ENCODE measurements around the gene ERN1. TPM values are rescaled to one million over a fixed set of nuclear protein-coding genes. Genes with fewer than 3 reads are reported as not detected.
A peak's percentile ranks its signal among the peaks of the same experiment; 100 is the strongest.

Gene ERN1
- total RNA-seq, 4 donors from 2014 or later: 9.5 to 20.2 (median 12.8) TPM

DNA sequence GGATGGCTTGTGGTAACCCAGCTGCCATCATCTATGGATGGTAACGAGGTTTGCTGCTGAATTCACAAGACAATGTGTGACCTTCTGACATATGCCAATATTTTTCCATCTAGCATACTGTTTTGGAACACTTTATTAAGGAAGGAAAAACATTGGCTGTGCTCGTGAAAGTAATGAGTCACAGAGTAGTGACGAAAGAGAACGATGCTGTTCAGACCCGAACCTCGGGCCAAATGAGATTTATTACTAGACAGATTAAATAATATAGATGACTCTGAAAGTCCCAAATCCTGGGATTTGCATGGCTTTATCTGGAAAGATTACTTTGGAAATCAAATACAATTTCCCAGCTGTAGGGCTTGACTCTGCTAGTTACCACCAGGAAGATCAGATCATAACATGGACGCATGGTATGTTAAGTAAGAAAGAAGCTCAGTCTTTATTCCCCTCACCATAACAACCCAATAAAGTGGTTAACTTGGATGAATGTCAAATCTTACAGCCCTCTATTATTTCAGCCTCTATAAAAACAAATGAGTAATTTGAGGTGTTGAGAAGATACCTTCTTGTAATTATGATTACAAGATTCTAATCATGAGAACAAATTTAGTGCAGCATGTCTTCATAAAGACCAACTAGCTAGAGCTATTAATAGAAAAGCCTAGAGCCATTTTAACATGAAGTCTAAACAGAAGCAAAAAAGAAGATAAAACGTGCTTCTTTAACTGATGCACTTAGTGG, 32.6 kb downstream of the ERN1 start:
- intact Hi-C loops (cut with DNase I): no loop called here
- H3K27ac ChIP-seq: peak overlapping the region in 1 of 3 donors; percentile 2

DNA sequence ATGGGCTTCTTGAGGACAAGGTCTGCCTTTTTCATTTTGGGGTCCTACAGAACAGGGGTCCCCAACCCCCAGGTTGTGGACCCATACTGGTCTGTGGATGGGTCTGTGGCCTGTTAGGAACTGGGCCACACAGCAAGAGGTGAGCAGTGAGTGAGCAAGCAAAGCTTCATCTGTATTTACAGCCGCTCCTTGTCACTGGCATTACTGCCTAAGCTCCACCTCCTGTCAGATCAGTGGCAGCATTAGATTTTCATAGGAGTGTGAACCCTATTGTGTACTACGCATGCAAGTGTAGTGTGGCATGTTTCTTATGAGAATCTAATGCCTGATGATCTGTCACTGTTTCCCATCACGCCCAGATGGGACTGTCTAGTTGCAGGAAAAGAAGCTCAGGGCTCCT, 33.9 kb downstream of the ERN1 start:
- no peaks in the 10 kb centered on the region for H3K27me3 ChIP-seq
- no peak for TF ChIP-seq POLR2A (IDR thresholded peaks at IDR 0.05)
- TF ChIP-seq CTCF (IDR thresholded peaks at IDR 0.05): no peak
- H3K27ac ChIP-seq: peak overlapping the region; percentile 67 to 79 (median 71)
- WGBS, 2 donors: 94 to 98% methylated on average over 3 of the region's 3 CpGs
- no peak overlapping the region for H3K4me3 ChIP-seq (replicated peaks in 1 of 3)
- peaks cover 11 to 27% of the 10 kb centered on the region in 2 donors for H3K4me1 ChIP-seq
- H3K36me3 ChIP-seq: no peaks in the 10 kb centered on the region
- intact Hi-C loops (cut with DNase I): no loop called here
- no peak for DNase-seq
- H3K9me3 ChIP-seq: no peaks in the 10 kb centered on the region

More for the DNA sequence above, 32.6 kb downstream of the ERN1 start:
- no peak for DNase-seq
- Histone ChIP-seq H3K9me3 (no peaks in the 10 kb centered on the region), H3K27me3 (no peaks in the 10 kb centered on the region), H3K4me1 (peaks cover 11 to 29% of the 10 kb centered on the region in 2 donors), H3K36me3 (no peaks in the 10 kb centered on the region), H3K4me3 (replicated peaks in 1 of 3) (no peak overlapping the region)
- TF ChIP-seq CTCF (IDR thresholded peaks at IDR 0.05) (no peak), POLR2A (IDR thresholded peaks at IDR 0.05) (no peak)
- WGBS, 2 donors: 71 to 86% methylated on average over 8 of the region's 8 CpGs

DNA sequence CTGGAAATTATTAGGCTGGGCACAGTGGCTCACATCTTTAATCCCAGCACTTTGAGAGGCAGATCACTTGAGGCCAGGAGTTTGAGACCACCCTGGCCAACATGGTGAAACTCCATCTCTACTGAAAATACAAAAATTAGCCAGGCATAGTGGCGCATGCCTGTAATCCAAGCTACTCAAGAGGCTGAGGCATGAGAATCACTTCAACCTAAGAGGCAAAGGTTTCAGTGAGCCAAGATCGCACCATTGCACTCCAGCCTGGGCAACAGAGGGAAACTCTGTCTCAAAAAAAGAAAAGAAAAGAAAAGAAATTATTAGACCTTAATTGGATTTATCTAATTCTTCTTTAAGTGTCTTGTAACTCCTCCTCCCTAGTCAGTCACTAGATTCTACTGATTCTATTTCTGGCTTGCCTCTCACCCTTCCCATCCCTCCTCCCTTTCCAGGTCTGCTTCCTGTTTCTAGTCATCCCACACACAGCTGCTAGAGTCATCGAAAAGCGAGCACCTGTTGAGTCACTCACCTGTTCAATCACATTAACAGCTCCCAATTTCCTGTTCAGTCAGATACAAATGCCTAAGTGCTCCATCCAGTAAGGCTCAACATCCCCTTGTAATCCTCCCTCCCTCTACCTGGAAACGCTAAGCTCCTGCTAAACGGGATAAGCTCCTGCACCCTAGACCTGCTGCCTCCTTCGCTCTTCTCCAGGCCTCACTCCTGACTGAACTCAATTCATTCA, 34.6 kb downstream of the ERN1 start:
- no peak for TF ChIP-seq CTCF (IDR thresholded peaks at IDR 0.05)
- TF ChIP-seq POLR2A (IDR thresholded peaks at IDR 0.05): peak in 1 of 2 donors; percentile 25
- DNase-seq: peak; percentile 64 to 67
- intact Hi-C loops (cut with DNase I): no loop called here
- WGBS, 2 donors: 39 to 52% methylated on average over 7 of the region's 7 CpGs
- no peaks in the 10 kb centered on the region for H3K27me3 ChIP-seq
- H3K27ac ChIP-seq: peak overlapping the region; percentile 67 to 79 (median 71)
- H3K4me1 ChIP-seq: peaks cover 11 to 27% of the 10 kb centered on the region in 2 donors
- H3K36me3 ChIP-seq: no peaks in the 10 kb centered on the region
- H3K9me3 ChIP-seq: no peaks in the 10 kb centered on the region
- H3K4me3 ChIP-seq (replicated peaks in 1 of 3): no peak overlapping the region

- H3K27ac ChIP-seq: peak overlapping the region; percentile 67 to 79 (median 71)
- H3K9me3 ChIP-seq: no peaks in the 10 kb centered on the region
- H3K36me3 ChIP-seq: no peaks in the 10 kb centered on the region
- no peak for TF ChIP-seq CTCF (IDR thresholded peaks at IDR 0.05)
- no peak for TF ChIP-seq POLR2A (IDR thresholded peaks at IDR 0.05)
- DNase-seq: no peak
- WGBS, 2 donors: 91 to 92% methylated on average over 7 of the region's 7 CpGs
- H3K4me1 ChIP-seq: peaks cover 11 to 27% of the 10 kb centered on the region in 2 donors
- H3K4me3 ChIP-seq (replicated peaks in 1 of 3): no peak overlapping the region
- no peaks in the 10 kb centered on the region for H3K27me3 ChIP-seq
- intact Hi-C loops (cut with DNase I): no loop called here
Observed at GRCh38 chr17:64094412-64094811, 35.5 kb downstream of the ERN1 start.
